Activated CD8-positive, alpha-beta memory T cell treated with anti-CD3 and anti-CD28 coated beads for 4 hours (primary cell): ENCODE results near the gene PIGX.

ENCODE experiments used
- DNase-seq, 2 donors: peaks; one replicate each; pipeline ENCODE4 v3.0.0-alpha.2; 2020; ENCODE audit warnings: low read depth in 2 of 2

PIGX gene

GRCh38 chr3:196756732-196757131, 44.6 kb downstream of the PIGX start:
- no peak for DNase-seq

DNA sequence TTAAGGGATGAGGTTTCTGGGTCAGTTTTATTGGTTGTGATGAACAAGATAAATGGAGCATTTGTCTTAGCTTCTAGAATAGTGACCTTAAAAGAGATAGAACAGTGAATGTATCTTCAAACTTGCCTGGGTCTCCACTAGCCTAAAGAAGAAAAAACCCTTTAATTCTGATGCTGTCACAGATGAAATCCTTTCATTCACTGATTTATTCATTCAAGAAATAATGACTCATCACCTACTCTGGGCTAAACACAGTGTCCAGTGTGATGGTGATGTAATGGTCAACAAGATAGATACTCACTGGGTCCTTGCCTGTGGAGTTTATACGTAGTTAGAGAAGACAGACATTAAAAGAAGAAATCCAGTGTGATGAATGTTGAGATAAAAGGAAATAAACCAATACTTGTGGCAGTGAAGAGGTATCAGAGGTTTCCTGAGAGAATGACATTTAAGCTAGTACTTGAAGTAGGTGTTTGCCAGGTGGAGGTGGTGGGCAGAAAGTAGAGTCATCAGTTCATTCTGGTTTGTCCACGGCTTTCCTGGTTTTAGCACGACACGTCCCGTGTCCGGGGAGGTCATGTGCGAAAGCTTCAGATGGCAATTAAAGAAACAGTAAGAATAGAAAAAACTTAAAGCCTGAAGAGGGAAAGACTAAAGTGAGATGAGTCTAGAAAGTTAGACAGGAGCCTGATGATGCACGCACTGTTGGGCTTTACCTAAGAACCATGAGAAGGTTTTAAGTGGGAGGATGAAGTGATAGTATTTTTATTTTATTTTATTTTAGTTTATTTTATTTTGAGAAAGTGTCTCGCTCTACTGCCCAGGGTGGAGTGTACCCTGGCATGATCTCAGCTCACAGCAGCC, 45.9 kb downstream of the PIGX start:
- no peak for DNase-seq

DNA sequence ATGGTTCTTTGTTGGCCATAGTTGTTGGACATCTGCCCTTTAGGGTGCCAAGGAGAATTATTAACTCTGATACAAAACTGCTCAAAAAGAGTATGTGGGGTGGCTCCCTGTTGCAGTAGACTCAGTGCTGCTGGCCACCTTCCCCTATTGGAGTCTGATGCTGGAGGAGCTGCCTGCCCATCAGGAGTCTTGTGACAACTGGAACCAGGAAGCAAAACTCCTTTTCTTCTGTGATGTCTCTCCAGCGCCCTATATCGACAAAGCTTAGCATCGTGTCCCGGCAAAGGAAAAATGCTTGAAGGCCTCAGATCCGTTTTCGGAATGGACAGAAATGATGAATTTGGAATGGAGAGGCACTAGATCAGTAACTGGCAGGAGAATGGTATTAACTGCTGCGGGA, 51.0 kb downstream of the PIGX start:
- no peak for DNase-seq

DNA sequence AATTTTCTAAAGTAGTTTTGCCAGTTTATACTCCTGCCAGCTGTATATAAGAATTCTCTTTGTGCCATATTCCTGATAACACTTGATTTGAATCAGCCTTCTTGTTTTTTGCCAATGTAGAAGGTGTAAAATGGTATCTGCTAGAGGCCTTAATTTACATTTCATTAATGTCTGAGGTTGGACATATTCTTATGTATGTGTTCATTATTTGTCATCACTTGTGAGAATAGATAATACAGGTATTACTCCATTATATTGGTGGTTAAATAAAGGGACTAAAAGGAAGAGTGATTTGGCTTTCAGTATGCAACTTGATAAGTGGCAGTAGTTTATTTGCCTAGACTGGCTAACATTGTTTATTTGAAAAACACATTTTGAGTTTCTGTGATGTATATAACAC, 53.3 kb downstream of the PIGX start:
- no peak for DNase-seq

DNA sequence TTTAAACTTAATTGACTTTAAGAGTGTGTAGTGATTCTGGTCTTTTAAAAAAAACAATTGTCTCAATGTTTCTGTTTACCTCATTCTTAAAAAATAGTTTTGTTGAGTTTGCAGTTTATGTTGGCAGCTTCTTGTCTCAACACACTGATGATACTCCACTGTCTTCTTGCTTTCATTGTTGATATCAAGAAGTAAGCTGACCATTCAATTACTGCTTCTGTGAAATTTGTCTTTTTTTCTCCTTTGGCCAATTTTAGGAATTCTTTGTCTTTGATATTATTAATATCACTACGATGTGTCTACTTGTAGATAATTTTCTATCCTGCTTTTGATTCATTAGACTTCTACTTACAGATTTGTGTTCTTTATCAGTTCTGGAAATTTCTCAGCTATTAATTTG, 58.9 kb downstream of the PIGX start:
- DNase-seq: no peak

DNA sequence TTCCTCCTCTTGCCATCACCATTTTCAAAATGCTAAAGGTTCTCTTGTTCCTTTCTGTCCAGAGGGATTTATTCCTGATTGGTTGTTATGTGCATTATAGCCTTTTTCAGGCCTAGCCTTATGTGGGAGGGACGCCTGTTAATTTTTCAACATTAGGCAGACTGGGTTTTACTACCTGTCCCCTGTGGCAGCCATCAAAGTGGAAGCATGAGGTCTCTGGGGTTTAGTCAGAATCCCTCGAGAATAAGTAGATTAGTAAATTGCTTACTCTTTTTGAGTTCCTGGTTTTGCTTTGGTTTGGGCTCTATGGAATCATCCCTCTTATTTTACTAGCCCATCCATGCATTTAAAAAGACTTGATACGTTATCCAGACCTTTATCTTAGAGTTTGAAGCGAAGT, 59.9 kb downstream of the PIGX start:
- no peak for DNase-seq

DNA sequence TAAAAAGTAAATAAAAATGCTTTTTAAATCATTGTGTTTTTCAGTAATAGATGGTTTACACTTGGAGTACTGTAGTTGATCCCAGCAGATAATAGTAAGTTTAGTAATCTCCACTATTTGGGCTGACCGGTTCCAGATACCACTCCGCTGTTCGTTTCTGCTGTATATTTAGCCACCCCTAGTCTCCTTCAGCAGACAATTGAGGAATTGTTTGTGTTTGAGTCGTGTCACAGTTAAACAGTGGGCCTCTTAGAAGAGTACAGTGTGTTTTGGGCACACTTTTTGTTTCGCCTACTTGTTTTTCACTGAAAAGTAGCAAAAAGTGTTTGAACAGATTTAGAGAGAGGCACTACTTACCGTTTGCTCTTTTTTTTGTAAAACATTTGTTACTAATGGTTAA, 60.7 kb downstream of the PIGX start:
- no peak for DNase-seq

- no peak for DNase-seq
Measured at GRCh38 chr3:196774191-196774820, 62.1 kb downstream of the PIGX start.

GRCh38 chr3:196774848-196775422, 62.8 kb downstream of the PIGX start:
- no peak for DNase-seq

GRCh38 chr3:196775938-196776337, 63.8 kb downstream of the PIGX start:
- no peak for DNase-seq

- DNase-seq: no peak
Measured at GRCh38 chr3:196777836-196778235, 65.7 kb downstream of the PIGX start.

GRCh38 chr3:196778755-196779154, 66.6 kb downstream of the PIGX start:
- DNase-seq: no peak

DNA sequence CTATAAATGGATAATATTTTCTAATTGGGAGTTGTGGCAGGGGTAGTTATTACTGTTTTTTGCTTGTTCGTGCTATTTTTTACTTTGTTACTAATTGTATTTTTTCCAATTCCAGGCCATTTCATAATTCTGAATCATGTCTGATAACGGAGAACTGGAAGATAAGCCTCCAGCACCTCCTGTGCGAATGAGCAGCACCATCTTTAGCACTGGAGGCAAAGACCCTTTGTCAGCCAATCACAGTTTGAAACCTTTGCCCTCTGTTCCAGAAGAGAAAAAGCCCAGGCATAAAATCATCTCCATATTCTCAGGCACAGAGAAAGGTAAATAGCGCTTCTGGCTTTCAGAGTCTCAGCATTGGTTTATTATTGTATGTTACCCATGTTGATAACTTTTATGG, 70.3 kb downstream of the PIGX start:
- DNase-seq: no peak
